ENCODE results near the gene POU4F1. TPM values are rescaled to one million over a fixed set of nuclear protein-coding genes. Genes with fewer than 3 reads are reported as not detected.

The POU4F1 gene
- total RNA-seq, 1 experiment from 2014 or later, result 0.26 TPM

DNA sequence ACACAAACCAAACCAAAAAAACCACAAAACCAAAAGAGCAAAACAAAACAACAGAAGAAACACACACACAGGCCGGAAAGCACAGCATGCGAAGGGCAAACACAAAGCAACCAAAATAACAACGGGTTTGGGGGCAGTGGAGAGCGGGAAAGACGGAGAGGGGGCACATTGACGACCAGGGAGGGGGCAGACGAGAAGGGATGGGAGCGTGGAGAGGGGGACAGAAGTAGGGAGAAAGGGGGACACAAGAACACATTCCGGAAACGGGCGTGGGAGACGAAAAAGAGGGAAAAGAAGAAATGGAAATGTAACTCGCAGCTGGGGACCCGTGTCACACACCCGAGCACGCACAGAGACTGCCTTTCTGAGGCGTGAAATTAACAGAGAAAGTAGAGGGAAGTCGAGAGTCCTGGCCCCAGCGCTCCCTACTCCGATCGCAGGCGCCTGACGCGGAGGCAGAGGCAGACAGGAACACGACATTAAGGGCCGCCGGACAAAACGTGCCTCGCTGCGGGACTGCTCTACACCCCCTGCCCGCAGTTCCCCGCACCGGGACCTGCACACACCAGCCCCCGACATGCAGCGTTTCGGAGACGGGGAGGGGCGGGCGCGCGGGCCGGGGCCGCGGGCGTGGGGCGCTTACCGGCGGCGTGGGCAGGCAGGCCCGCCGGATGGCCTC lies 652 bp downstream of the POU4F1 start:
- H3K79me2 ChIP-seq (ENCODE audit: insufficient read depth, low read length), result no peaks in the 10 kb centered on the region
- no peaks in the 10 kb centered on the region for H3K79me1 ChIP-seq (ENCODE audit: insufficient read depth, low read depth, low read length, poor library complexity, severe bottlenecking)
- H2BK120ac ChIP-seq (ENCODE audit: low read depth, low read length, poor library complexity, severe bottlenecking), result no peak overlapping the region
- peaks cover 0 to 2% (median 2%) of the 10 kb centered on the region in 3 experiments; a peak in 3 of 7 replicates for H3K36me3 Mint-ChIP-seq (ENCODE audit: insufficient read depth in 1 of 3, low read depth in 3 of 3)
- no peak overlapping the region for H3K9ac ChIP-seq (ENCODE audit: extremely low read depth, insufficient read length, low read length)
- no peak overlapping the region for H4K5ac ChIP-seq (ENCODE audit: insufficient read length, low read depth, low read length)
- peaks cover 23 to 52% of the 10 kb centered on the region in 2 experiments for H3K4me1 Mint-ChIP-seq
- no peak overlapping the region for H3K56ac ChIP-seq (ENCODE audit: insufficient read length, low read depth, low read length)
- H3K27ac ChIP-seq (ENCODE audit: insufficient read length, low read depth, low read length), result no peak overlapping the region
- H2BK5ac ChIP-seq (ENCODE audit: insufficient read length, low read length), result no peak overlapping the region
- no peak overlapping the region for H2AK5ac ChIP-seq (ENCODE audit: insufficient read length, low read length)
- no peak overlapping the region for H2BK12ac ChIP-seq (ENCODE audit: insufficient read length, low read depth, low read length)
- peaks cover 22% of the 10 kb centered on the region for H3K23me2 ChIP-seq (ENCODE audit: insufficient read length, low read depth, low read length, poor library complexity, severe bottlenecking)
- H3K27me3 Mint-ChIP-seq (ENCODE audit: low read depth), result peaks cover 96% of the 10 kb centered on the region
- no peaks in the 10 kb centered on the region for H4K20me1 ChIP-seq (ENCODE audit: control insufficient read depth, insufficient read depth, insufficient read length)
- H3K4me3 Mint-ChIP-seq, result peak overlapping the region; percentile 57 to 89
- H3K9me3 ChIP-seq (ENCODE audit: control insufficient read depth, low read depth, low read length), result no peaks in the 10 kb centered on the region
- no peak overlapping the region for H3K14ac ChIP-seq (ENCODE audit: insufficient read depth, low read length)
- TF ChIP-seq, protein P1, sequence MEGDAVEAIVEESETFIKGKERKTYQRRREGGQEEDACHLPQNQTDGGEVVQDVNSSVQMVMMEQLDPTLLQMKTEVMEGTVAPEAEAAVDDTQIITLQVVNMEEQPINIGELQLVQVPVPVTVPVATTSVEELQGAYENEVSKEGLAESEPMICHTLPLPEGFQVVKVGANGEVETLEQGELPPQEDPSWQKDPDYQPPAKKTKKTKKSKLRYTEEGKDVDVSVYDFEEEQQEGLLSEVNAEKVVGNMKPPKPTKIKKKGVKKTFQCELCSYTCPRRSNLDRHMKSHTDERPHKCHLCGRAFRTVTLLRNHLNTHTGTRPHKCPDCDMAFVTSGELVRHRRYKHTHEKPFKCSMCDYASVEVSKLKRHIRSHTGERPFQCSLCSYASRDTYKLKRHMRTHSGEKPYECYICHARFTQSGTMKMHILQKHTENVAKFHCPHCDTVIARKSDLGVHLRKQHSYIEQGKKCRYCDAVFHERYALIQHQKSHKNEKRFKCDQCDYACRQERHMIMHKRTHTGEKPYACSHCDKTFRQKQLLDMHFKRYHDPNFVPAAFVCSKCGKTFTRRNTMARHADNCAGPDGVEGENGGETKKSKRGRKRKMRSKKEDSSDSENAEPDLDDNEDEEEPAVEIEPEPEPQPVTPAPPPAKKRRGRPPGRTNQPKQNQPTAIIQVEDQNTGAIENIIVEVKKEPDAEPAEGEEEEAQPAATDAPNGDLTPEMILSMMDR (conservative IDR thresholded peaks at IDR 0.05), result no peak
- DNase-seq, result peak; percentile 50
- peak overlapping the region; percentile 60 for H3K4me2 ChIP-seq (ENCODE audit: insufficient read depth, insufficient read length, low read length)
- H4K91ac ChIP-seq (ENCODE audit: insufficient read length, low read depth, low read length), result no peak overlapping the region
- no peak overlapping the region for H3K23ac ChIP-seq (ENCODE audit: insufficient read length, low read depth, low read length)
- H3K18ac ChIP-seq (ENCODE audit: insufficient read length, low read depth, low read length), result no peak overlapping the region
- no peak overlapping the region for H4K8ac ChIP-seq (replicated peaks; ENCODE audit: insufficient read length, low read depth, low read length)
- peaks cover 8 to 24% of the 10 kb centered on the region in 2 experiments; a peak in 3 of 5 replicates for H3K9me3 Mint-ChIP-seq
- H2BK20ac ChIP-seq (ENCODE audit: low read depth, low read length, poor library complexity, severe bottlenecking), result no peak overlapping the region
- H2AFZ ChIP-seq (ENCODE audit: low read length), result no peak overlapping the region
- peaks cover 87% of the 10 kb centered on the region for H3K27me3 ChIP-seq (ENCODE audit: insufficient read depth, low read length)
- no CpG with 5 or more reads among the region's 51 CpGs for WGBS (ENCODE audit: extremely low coverage, insufficient read length, low lambda C conversion rate)
- H2BK15ac ChIP-seq (ENCODE audit: low read depth, low read length), result no peak overlapping the region
- H3K4ac ChIP-seq (ENCODE audit: low read depth, low read length), result no peak overlapping the region
- H3K27ac Mint-ChIP-seq, result peak overlapping the region in 1 of 3 experiments; percentile 40; a peak in 1 of 7 replicates
- H3T11ph ChIP-seq (ENCODE audit: low read length), result no peak overlapping the region
- no peaks in the 10 kb centered on the region for H3K4me1 ChIP-seq (ENCODE audit: insufficient read depth, low read length)

Measured in H9 (cell line).